OCI-LY1 (cell line): ENCODE measurements around the gene DCUN1D5.

Source experiments
- H2AFZ ChIP-seq: fragments of 200-600 bp; sonication (generic), shearing (Covaris generic); 2 replicates; pipeline ENCODE4 v1.6.0; 2014; ENCODE audit warnings: antibody characterized with exemption, mild to moderate bottlenecking, low read length
- H3F3A ChIP-seq: fragments of 200-600 bp; sonication (generic), shearing (Covaris generic); 2 replicates; pipeline ENCODE4 v1.6.0; 2014; ENCODE audit warnings: mild to moderate bottlenecking, antibody characterized with exemption, low read length, moderate library complexity; ENCODE audit not compliant: insufficient read depth
- H3K27ac ChIP-seq: fragments of 200-600 bp; sonication (generic); 2 replicates; pipeline ENCODE4 v1.5.1; 2014; ENCODE audit warnings: low read length, mixed run types, mild to moderate bottlenecking, low read depth; ENCODE audit not compliant: poor library complexity, severe bottlenecking
- H3K27me3 ChIP-seq: fragments of 200-600 bp; sonication (generic); 2 replicates; pipeline ENCODE4 v1.6.0; 2014; ENCODE audit warnings: antibody characterized with exemption, mild to moderate bottlenecking, low read length, moderate library complexity; ENCODE audit not compliant: insufficient read depth
- H3K36me3 ChIP-seq: fragments of 200-600 bp; sonication (generic); 2 replicates; pipeline ENCODE4 v1.6.1; 2014; ENCODE audit warnings: mild to moderate bottlenecking, antibody characterized with exemption, low read length, moderate library complexity, mixed read lengths; ENCODE audit not compliant: insufficient read depth
- H3K4me1 ChIP-seq: fragments of 200-600 bp; sonication (generic); 2 replicates; pipeline ENCODE4 v1.5.1; 2014; ENCODE audit warnings: mild to moderate bottlenecking, low read length, moderate library complexity; ENCODE audit not compliant: insufficient read depth, severe bottlenecking
- H3K4me2 ChIP-seq: fragments of 200-600 bp; sonication (generic), shearing (Covaris generic); 2 replicates; pipeline ENCODE4 v1.6.1; 2014; ENCODE audit warnings: low read length
- H3K4me3 ChIP-seq: fragments of 200-600 bp; sonication (generic); 2 replicates; pipeline ENCODE4 v1.5.1; 2014; ENCODE audit warnings: low read length, low read depth, mild to moderate bottlenecking, mixed read lengths; ENCODE audit not compliant: poor library complexity, severe bottlenecking
- H3K79me2 ChIP-seq: fragments of 200-600 bp; shearing (Covaris generic); 2 replicates; pipeline ENCODE4 v1.6.1; 2016; ENCODE audit warnings: mixed run types, low read length, mixed read lengths; ENCODE audit not compliant: insufficient read depth
- H3K9ac ChIP-seq: fragments of 200-600 bp; sonication (generic), shearing (Covaris generic); 2 replicates; pipeline ENCODE4 v1.6.1; 2014; ENCODE audit warnings: mild to moderate bottlenecking, low read length, mixed read lengths
- H3K9me2 ChIP-seq: fragments of 200-600 bp; sonication (generic), shearing (Covaris generic); 2 replicates; pipeline ENCODE4 v1.6.1; 2014; ENCODE audit warnings: low read depth, mild to moderate bottlenecking, low read length, mixed read lengths
- H3K9me3 ChIP-seq: fragments of 200-600 bp; shearing (Covaris generic); 2 replicates; pipeline ENCODE4 v1.6.1; 2014; ENCODE audit warnings: low read length, mixed read lengths
- H4K20me1 ChIP-seq: fragments of 200-600 bp; sonication (generic), shearing (Covaris generic); 2 replicates; pipeline ENCODE4 v1.6.0; 2016; ENCODE audit warnings: mild to moderate bottlenecking, low read length; ENCODE audit not compliant: insufficient read depth
- EZH2 ChIP-seq: fragments of 200-600 bp; sonication (generic), shearing (Covaris generic); IDR thresholded peaks from 2 replicates; pipeline ENCODE4 v1.8.0; 2017; ENCODE audit warnings: borderline replicate concordance, mixed run types, mild to moderate bottlenecking, antibody characterized with exemption, low read length, moderate library complexity, mixed read lengths
- TF ChIP-seq, protein P1 (sequence below): fragments of 200-600 bp; sonication (generic), shearing (Covaris generic); IDR thresholded peaks from 2 replicates; pipeline ENCODE4 v1.5.1; 2017; ENCODE audit warnings: mild to moderate bottlenecking, antibody characterized with exemption, low read length, moderate library complexity, mixed read lengths

DCUN1D5 gene

DNA sequence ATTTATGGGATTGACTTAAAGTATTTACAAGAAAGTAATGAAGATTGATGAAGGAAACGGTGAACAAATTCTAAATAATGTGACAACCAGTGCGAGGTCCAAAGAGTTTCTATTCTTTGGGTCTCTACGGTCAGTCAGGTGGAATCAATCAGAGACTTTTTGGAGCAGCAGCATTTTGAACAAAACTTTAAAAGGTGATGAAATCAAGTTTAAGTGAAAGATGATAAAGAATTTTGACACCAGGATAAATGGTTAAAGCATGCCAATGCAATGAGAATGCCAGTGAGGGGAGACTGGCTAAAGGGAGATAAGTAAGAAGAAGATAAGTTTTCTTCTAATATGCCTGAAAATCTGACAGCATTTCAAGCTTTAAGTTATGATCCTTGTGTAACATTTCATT lies 67.9 kb downstream of the DCUN1D5 start:
- H3K9ac ChIP-seq = no peak overlapping the region
- no peak overlapping the region for H3K4me3 ChIP-seq
- no peaks in the 10 kb centered on the region; the same call in 1 of the 2 replicates for H3F3A ChIP-seq
- H3K9me3 ChIP-seq = no peaks in the 10 kb centered on the region
- H3K4me1 ChIP-seq = no peaks in the 10 kb centered on the region
- H3K27ac ChIP-seq = no peak overlapping the region
- H3K79me2 ChIP-seq = no peaks in the 10 kb centered on the region
- no peak overlapping the region for H2AFZ ChIP-seq
- H3K27me3 ChIP-seq = no peaks in the 10 kb centered on the region
- H3K36me3 ChIP-seq = no peaks in the 10 kb centered on the region
- H4K20me1 ChIP-seq = no peaks in the 10 kb centered on the region
- H3K4me2 ChIP-seq = no peak overlapping the region
- no peaks in the 10 kb centered on the region for H3K9me2 ChIP-seq
- TF ChIP-seq EZH2 = no peak
- TF ChIP-seq, protein P1, sequence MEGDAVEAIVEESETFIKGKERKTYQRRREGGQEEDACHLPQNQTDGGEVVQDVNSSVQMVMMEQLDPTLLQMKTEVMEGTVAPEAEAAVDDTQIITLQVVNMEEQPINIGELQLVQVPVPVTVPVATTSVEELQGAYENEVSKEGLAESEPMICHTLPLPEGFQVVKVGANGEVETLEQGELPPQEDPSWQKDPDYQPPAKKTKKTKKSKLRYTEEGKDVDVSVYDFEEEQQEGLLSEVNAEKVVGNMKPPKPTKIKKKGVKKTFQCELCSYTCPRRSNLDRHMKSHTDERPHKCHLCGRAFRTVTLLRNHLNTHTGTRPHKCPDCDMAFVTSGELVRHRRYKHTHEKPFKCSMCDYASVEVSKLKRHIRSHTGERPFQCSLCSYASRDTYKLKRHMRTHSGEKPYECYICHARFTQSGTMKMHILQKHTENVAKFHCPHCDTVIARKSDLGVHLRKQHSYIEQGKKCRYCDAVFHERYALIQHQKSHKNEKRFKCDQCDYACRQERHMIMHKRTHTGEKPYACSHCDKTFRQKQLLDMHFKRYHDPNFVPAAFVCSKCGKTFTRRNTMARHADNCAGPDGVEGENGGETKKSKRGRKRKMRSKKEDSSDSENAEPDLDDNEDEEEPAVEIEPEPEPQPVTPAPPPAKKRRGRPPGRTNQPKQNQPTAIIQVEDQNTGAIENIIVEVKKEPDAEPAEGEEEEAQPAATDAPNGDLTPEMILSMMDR = no peak

DNA sequence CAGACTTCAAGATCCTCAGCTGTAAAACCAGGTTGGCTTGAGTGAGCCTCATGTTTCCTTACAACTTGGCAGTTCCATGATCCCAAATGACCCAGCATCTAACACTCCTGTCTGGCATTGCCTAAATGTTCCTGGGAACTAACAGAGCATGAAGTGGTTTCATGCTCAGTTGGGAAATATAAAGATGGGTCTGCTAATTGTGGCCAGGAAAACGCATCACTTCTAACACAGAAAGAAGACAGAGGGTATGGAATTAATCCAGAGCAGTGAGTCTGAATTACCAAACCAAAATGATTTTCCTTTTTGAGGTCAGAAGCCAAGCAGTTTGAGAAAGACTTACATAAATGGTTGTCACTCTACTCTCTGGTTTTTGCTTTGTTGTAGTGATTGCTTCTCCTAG lies 75.9 kb downstream of the DCUN1D5 start:
- no peaks in the 10 kb centered on the region for H3F3A ChIP-seq
- no peaks in the 10 kb centered on the region for H4K20me1 ChIP-seq
- no peaks in the 10 kb centered on the region for H3K27me3 ChIP-seq
- H3K4me2 ChIP-seq = no peak overlapping the region
- no peak overlapping the region for H3K4me3 ChIP-seq
- TF ChIP-seq, protein P1 = no peak
- no peak overlapping the region for H3K9ac ChIP-seq
- no peak overlapping the region for H2AFZ ChIP-seq
- no peaks in the 10 kb centered on the region for H3K4me1 ChIP-seq
- H3K9me3 ChIP-seq = no peaks in the 10 kb centered on the region
- H3K36me3 ChIP-seq = no peaks in the 10 kb centered on the region
- no peaks in the 10 kb centered on the region for H3K79me2 ChIP-seq
- H3K27ac ChIP-seq = no peak overlapping the region
- H3K9me2 ChIP-seq = no peaks in the 10 kb centered on the region

DNA sequence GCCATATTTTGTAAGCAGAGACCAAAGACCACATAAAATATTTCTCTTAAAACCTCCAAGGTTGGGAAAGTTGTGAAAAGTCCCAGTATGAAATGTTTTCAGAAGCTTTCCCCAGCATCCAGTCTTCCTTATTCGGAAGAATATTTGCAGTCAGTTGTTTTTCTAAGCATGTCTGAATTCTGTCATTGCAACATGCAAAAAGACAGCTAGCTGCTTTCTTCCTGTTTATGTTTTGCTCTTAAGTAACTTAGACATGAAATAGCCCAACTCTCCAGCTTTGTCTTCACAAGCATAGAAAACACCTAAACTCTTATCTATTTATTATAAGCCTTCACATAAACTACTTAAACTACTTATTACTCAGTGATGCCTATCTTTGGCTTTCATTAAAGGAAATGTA lies 78.5 kb downstream of the DCUN1D5 start:
- Histone ChIP-seq H3K27me3 (no peaks in the 10 kb centered on the region; the same call in 1 of the 2 replicates), H3F3A (no peaks in the 10 kb centered on the region), H3K27ac (no peak overlapping the region), H3K36me3 (no peaks in the 10 kb centered on the region), H2AFZ (no peak overlapping the region), H3K9me3 (no peaks in the 10 kb centered on the region), H3K4me1 (no peaks in the 10 kb centered on the region), H4K20me1 (no peaks in the 10 kb centered on the region), H3K9me2 (no peaks in the 10 kb centered on the region), H3K9ac (no peak overlapping the region), H3K4me2 (no peak overlapping the region), H3K4me3 (no peak overlapping the region), H3K79me2 (no peaks in the 10 kb centered on the region)
- TF ChIP-seq EZH2 = no peak
- TF ChIP-seq, protein P1 = no peak
